Neural cell (in vitro differentiated cells): ENCODE data around the gene MYO5A. TPM values are rescaled to one million over a fixed set of nuclear protein-coding genes. Genes with fewer than 3 reads are reported as not detected.

ENCODE experiments used
- H2AFZ ChIP-seq: fragments of 200-600, 300-800 bp; sonication (generic), shearing (Covaris generic); 2 replicates; pipeline ENCODE4 v1.6.0; 2014; ENCODE audit warnings: low read depth, mild to moderate bottlenecking, antibody characterized with exemption, low read length, moderate library complexity
- H3F3A ChIP-seq: fragments of 200-600 bp; shearing (Covaris generic); 2 replicates; pipeline ENCODE4 v1.6.1; 2016; ENCODE audit warnings: mild to moderate bottlenecking, moderate library complexity, mixed read lengths, antibody characterized with exemption, low read length; ENCODE audit not compliant: insufficient read depth, poor library complexity, severe bottlenecking
- H3K27ac ChIP-seq: fragments of 200-600, 300-800 bp; sonication (generic), shearing (Covaris generic); 2 replicates; pipeline ENCODE4 v1.5.1; 2014; ENCODE audit warnings: mild to moderate bottlenecking, low read length, moderate library complexity
- H3K27me3 ChIP-seq: fragments of 300-800, 200-600 bp; sonication (generic), shearing (Covaris generic); 2 replicates; pipeline ENCODE4 v1.6.0; 2014; ENCODE audit warnings: mild to moderate bottlenecking, low read depth, low read length, moderate library complexity; ENCODE audit not compliant: insufficient read depth
- H3K36me3 ChIP-seq: fragments of 300-800, 200-600 bp; sonication (generic), shearing (Covaris generic); 2 replicates; pipeline ENCODE4 v1.5.1; 2014; ENCODE audit warnings: mild to moderate bottlenecking, antibody characterized with exemption, low read length, moderate library complexity; ENCODE audit not compliant: insufficient read depth
- H3K4me2 ChIP-seq: fragments of 300-800, 200-600 bp; sonication (generic), shearing (Covaris generic); 2 replicates; pipeline ENCODE4 v1.6.0; 2014; ENCODE audit warnings: mild to moderate bottlenecking, low read length
- H3K4me3 ChIP-seq: fragments of 300-800, 200-600 bp; sonication (generic), shearing (Covaris generic); 2 replicates; pipeline ENCODE4 v1.5.1; 2014; ENCODE audit warnings: mild to moderate bottlenecking, low read length, moderate library complexity
- H3K79me2 ChIP-seq: fragments of 200-600 bp; shearing (Covaris generic); replicated peaks from 2 replicates; pipeline ENCODE4 v1.6.0; 2014; ENCODE audit warnings: mild to moderate bottlenecking, low read length, moderate library complexity; ENCODE audit not compliant: insufficient read depth
- H3K9ac ChIP-seq: fragments of 300-800, 200-600 bp; sonication (generic), shearing (Covaris generic); 2 replicates; pipeline ENCODE4 v1.6.1; 2016; ENCODE audit warnings: mild to moderate bottlenecking, low read length, mixed read lengths
- H3K9me2 ChIP-seq: fragments of 200-600 bp; shearing (Covaris generic); 2 replicates; pipeline ENCODE4 v1.6.1; 2016; ENCODE audit warnings: mild to moderate bottlenecking, low read length, mixed read lengths; ENCODE audit not compliant: insufficient read depth
- H3K9me3 ChIP-seq: fragments of 200-600, 300-800 bp; sonication (generic), shearing (Covaris generic); 2 replicates; pipeline ENCODE4 v1.6.1; 2016; ENCODE audit warnings: mild to moderate bottlenecking, mixed run types, low read length, moderate library complexity, mixed read lengths
- H4K20me1 ChIP-seq: fragments of 200-600 bp; shearing (Covaris generic); 2 replicates; pipeline ENCODE4 v1.6.1; 2016; ENCODE audit warnings: mild to moderate bottlenecking, mixed run types; ENCODE audit not compliant: insufficient read depth
- EP300 ChIP-seq: fragments of 450-650 bp; conservative IDR thresholded peaks from 2 replicates; pipeline ENCODE4 v1.6.1; 2014; ENCODE audit warnings: antibody characterized with exemption, mild to moderate bottlenecking, moderate library complexity; ENCODE audit not compliant: poor library complexity, severe bottlenecking
- EZH2 ChIP-seq: fragments of 200-600, 300-800 bp; shearing (Covaris generic), sonication (generic); IDR thresholded peaks from 2 replicates; pipeline ENCODE4 v1.6.1; 2014; ENCODE audit warnings: antibody characterized with exemption, low read length, borderline replicate concordance, mild to moderate bottlenecking; ENCODE audit not compliant: insufficient read depth, poor library complexity, severe bottlenecking
- MXI1 ChIP-seq: fragments of 450-650 bp; conservative IDR thresholded peaks from 2 replicates; pipeline ENCODE4 v1.6.1; 2014; ENCODE audit warnings: antibody characterized with exemption, mild to moderate bottlenecking; ENCODE audit not compliant: poor library complexity, severe bottlenecking
- POLR2AphosphoS5 ChIP-seq: IDR thresholded peaks from 2 replicates; pipeline ENCODE4 v1.6.1; 2012
- RAD21 ChIP-seq: fragments of 450-650 bp; conservative IDR thresholded peaks from 2 replicates; pipeline ENCODE4 v1.6.1; 2014; ENCODE audit warnings: antibody characterized with exemption, mild to moderate bottlenecking, moderate library complexity
- REST ChIP-seq: IDR thresholded peaks from 2 replicates; pipeline ENCODE4 v1.6.1; 2012; ENCODE audit warnings: borderline replicate concordance
- SMC3 ChIP-seq: fragments of 450-650 bp; conservative IDR thresholded peaks from 2 replicates; pipeline ENCODE4 v1.6.1; 2014; ENCODE audit warnings: antibody characterized with exemption, mild to moderate bottlenecking, moderate library complexity; ENCODE audit not compliant: poor library complexity
- TAF1 ChIP-seq: IDR thresholded peaks from 2 replicates; pipeline ENCODE4 v1.6.1; 2012; ENCODE audit warnings: low read depth
- polyA plus RNA-seq: library from polyadenylated mRNA; depleted of rRNA; stranded (reverse); fragments of >200 nt; gene quantifications from 2 replicates; pipeline ENCODE4 v1.2.3, GENCODE V29; 2014
- TF ChIP-seq, protein P1 (sequence below): fragments of 450-650 bp; IDR thresholded peaks from 2 replicates; pipeline ENCODE4 v1.5.1; 2014; ENCODE audit warnings: antibody characterized with exemption, mild to moderate bottlenecking, moderate library complexity; ENCODE audit not compliant: poor library complexity, severe bottlenecking

MYO5A gene
- polyA plus RNA-seq, 1 donor from 2014 or later = 43.8 TPM

GRCh38 chr15:52259503-52259902 is 269.2 kb downstream of the MYO5A start:
- Histone ChIP-seq H4K20me1 (no peaks in the 10 kb centered on the region), H3F3A (no peaks in the 10 kb centered on the region), H3K36me3 (no peaks in the 10 kb centered on the region), H3K27me3 (no peaks in the 10 kb centered on the region), H3K27ac (no peak overlapping the region), H3K9me3 (no peaks in the 10 kb centered on the region), H3K9ac (no peak overlapping the region), H3K4me2 (no peak overlapping the region), H2AFZ (no peak overlapping the region), H3K9me2 (no peaks in the 10 kb centered on the region), H3K79me2 (no peaks in the 10 kb centered on the region), H3K4me3 (no peak overlapping the region)
- TF ChIP-seq REST = no peak
- no peak for TF ChIP-seq SMC3
- TF ChIP-seq MXI1 = no peak
- no peak for TF ChIP-seq EZH2
- TF ChIP-seq TAF1 = no peak
- no peak for TF ChIP-seq RAD21
- TF ChIP-seq, protein P1, sequence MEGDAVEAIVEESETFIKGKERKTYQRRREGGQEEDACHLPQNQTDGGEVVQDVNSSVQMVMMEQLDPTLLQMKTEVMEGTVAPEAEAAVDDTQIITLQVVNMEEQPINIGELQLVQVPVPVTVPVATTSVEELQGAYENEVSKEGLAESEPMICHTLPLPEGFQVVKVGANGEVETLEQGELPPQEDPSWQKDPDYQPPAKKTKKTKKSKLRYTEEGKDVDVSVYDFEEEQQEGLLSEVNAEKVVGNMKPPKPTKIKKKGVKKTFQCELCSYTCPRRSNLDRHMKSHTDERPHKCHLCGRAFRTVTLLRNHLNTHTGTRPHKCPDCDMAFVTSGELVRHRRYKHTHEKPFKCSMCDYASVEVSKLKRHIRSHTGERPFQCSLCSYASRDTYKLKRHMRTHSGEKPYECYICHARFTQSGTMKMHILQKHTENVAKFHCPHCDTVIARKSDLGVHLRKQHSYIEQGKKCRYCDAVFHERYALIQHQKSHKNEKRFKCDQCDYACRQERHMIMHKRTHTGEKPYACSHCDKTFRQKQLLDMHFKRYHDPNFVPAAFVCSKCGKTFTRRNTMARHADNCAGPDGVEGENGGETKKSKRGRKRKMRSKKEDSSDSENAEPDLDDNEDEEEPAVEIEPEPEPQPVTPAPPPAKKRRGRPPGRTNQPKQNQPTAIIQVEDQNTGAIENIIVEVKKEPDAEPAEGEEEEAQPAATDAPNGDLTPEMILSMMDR = no peak
- no peak for TF ChIP-seq EP300
- TF ChIP-seq POLR2AphosphoS5 = no peak

DNA sequence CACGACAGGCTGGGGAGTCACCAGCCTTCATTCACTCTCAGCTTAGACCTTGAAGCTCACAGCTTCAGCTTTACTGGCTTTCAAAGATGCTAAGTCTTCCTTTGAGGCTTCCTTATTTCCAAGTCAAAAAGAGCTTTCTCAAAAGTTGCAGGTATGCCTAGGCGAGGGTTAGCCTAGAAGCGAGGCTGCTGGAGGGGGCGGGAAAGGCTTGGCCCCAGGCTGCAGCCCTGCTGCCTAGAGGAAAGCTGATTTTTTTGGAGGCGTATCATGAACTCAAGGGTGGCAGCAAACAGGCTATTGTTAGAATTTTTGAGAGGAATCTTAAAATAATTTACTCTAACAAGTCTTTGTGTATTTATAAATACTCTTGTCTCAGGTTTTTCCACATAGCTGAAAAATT is 270.2 kb downstream of the MYO5A start:
- TF ChIP-seq EZH2 = no peak
- no peak for TF ChIP-seq EP300
- TF ChIP-seq TAF1 = no peak
- no peak for TF ChIP-seq MXI1
- TF ChIP-seq REST = no peak
- TF ChIP-seq RAD21 = no peak
- TF ChIP-seq, protein P1 = no peak
- no peak for TF ChIP-seq SMC3
- no peak for TF ChIP-seq POLR2AphosphoS5

More for the DNA sequence above, 270.2 kb downstream of the MYO5A start:
- Histone ChIP-seq H3K9me3 (no peaks in the 10 kb centered on the region), H3K9me2 (no peaks in the 10 kb centered on the region), H3K9ac (no peak overlapping the region), H2AFZ (no peak overlapping the region), H3K4me3 (no peak overlapping the region), H3F3A (no peaks in the 10 kb centered on the region), H3K79me2 (no peaks in the 10 kb centered on the region), H3K36me3 (no peaks in the 10 kb centered on the region), H3K4me2 (no peak overlapping the region), H3K27ac (no peak overlapping the region), H4K20me1 (no peaks in the 10 kb centered on the region), H3K27me3 (no peaks in the 10 kb centered on the region)
